Activated CD4-positive, alpha-beta T cell treated with anti-CD3 and anti-CD28 coated beads, Interleukin-2, Interleukin-6, amounts not matched to agents 100 ng/mL and 50 ng/mL, durations not matched to agents 16 hours and 8 hours (primary cell): ENCODE results near the gene HOXB3.

Experiments used
- DNase-seq: peaks from one replicate; pipeline ENCODE4 v3.0.0-alpha.2; 2020

The HOXB3 gene

DNA sequence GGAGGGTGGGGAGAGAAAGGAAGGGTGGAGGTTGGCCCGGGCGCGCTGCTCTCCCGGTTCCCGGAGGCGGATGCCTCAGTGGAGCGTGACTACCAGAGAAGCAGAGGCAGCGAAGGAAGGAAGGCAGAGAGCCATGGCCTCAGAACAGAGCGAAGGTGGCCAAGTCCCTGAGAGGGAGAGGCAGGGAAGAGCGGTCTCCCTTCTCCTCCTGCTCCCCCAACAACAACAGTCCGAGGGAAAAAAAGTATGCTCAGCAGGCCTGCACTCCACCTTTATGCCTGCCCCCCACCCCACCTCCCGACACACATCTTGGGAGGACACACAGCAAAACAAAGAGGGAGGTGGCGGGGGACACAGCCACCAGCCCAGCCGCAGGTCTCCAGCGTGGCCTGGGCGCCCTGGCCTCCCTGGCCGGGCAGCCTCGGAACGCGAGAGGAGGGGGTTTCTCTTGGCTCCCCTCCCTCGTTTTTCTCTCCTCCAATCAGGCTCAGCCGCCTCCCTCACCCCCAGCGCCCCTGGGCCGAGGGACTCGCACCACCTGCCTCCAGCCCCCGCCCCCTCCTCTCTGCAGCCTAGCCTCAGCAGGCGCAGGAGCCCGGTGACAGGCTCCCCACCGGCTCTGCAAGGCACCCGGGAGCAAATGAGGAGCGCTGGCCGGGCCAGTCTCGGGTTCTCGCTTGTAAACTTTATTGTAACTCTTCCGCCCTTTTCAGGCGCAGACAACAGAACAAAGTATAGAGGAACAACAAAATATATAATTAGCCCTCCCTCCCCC is 21.8 kb upstream of the HOXB3 start:
- no peak for DNase-seq

DNA sequence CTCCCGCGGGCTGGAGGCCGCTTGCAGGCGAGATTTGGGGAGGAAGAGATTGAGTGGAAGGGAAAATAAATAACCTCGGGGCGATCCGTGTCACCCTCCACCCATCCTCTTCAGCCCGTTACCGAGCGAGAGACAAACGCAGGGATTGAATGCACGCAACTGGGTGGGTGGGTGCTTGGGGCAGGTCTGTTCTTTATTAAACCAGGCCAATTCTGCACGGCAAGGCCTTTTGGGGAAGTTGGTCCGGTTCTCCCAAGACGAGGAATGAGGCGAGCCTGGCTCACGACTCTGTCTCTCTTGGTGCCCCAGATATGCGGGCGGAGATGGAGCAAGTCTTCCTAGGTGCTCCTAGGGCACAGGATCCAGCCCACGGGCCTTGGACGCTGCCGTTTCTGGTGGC is 21.2 kb upstream of the HOXB3 start:
- no peak for DNase-seq

GRCh38 chr17:48610282-48611211 is 20.5 kb upstream of the HOXB3 start, which contains the start of gene HOXB7:
HOXB7 (minus strand) TSS chr17:48611017; CDS start chr17:48610918, 99 bp downstream.
- DNase-seq: peak; percentile 76

- no peak for DNase-seq
These were observed 19.8 kb upstream of the HOXB3 start for GRCh38 chr17:48609759-48610281.

DNA sequence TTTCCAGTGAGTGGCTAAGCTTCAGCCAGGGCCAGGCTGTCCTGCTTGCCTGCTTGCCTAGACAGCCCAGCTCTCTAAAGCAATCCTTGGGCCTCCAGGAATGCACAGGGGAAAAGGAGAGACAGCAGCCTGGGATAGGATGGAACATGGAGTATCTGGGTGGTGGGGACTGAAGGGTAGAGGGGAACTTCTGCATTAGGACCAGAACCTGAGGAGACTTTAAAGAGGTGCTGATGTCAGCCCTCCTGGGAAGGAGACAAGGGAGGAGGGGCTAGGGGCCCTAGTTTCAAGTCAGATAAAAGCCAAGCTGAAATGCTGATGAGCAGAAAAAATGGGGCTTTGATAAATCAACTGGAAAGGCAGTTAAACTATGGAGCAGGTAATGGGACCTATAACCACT is 19.0 kb upstream of the HOXB3 start:
- no peak for DNase-seq

GRCh38 chr17:48608494-48608834 is 18.4 kb upstream of the HOXB3 start:
- no peak for DNase-seq

- DNase-seq: no peak
These were observed 17.0 kb upstream of the HOXB3 start for GRCh38 chr17:48606892-48607614.

- no peak for DNase-seq
These were observed 16.2 kb upstream of the HOXB3 start for GRCh38 chr17:48605991-48606891.

GRCh38 chr17:48605409-48605919 is 15.4 kb upstream of the HOXB3 start:
- no peak for DNase-seq

DNA sequence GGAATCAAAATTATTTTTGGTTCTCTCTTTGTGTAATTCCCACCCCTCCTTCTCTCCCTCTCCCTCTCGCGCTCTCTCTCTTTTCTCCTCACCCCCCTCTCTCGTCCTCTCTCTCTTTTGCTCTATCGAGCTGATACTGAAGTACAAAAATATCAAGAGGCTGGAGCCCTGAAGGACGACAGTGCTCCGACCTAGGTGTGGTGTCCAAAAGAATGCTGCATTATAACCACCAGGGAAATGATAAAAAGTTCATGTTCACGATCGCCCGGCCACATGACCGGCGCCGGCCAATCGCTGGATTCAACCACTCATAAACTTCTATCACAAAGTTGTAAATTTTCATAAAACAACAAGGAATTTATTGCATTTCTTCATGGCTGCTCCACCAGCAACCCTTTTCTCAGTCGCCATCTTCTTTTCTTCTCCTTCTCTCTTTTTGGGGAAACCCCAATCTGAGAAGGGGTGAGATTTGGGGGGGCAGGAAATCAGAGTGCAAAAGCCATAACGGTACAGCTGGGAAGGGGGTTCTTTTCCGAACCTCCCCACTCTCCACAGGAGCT is 14.8 kb upstream of the HOXB3 start, which contains the start of gene HOXB6:
HOXB6 (minus strand) TSS at position 217 of the 560 bp plus-strand sequence. CDS start 6,836 bp downstream, outside the sequence.
- DNase-seq: no peak

DNA sequence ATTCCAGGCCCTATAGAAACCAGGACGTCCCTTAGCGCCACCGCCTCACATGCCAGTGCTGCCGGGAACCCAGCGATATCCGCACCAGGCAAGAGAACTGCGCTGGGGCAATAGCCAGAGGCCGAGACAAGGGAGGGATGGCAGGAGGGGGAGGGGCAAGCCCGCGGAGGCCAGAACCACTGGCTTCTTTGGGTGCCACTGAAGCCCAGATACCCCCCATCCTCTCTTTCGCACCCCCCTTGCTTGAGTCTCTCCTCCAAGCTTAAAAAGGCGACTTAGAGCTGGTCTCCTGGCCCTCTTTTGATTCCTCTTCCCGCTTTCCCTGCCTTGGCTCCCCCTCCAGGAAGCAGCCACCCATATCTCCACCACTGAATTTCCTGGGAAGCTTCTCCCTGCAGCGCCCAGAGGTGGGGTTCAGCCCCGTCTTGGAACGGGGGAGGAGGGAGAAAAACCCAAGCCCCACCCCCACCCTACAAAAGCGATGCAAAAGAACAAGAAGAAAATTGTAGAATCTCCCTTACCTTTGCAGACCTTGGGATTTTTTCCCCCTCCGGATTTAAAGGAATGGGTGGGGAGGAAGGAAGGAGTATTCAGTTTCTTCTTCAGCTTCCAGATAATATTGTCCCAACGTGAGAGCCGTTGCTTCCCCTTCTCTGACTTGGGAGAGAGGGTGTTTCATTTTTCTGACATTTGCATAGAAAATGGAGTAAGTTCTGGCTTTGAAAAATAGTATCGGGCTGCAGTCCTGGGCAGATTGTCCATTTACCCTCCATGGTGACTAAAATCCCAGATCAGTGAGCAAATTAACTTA is 14.1 kb upstream of the HOXB3 start:
- DNase-seq: no peak

- DNase-seq: no peak
These were observed 11.7 kb upstream of the HOXB3 start for GRCh38 chr17:48601539-48602425.

- DNase-seq: no peak
These were observed 11.1 kb upstream of the HOXB3 start for GRCh38 chr17:48601207-48601538.

DNA sequence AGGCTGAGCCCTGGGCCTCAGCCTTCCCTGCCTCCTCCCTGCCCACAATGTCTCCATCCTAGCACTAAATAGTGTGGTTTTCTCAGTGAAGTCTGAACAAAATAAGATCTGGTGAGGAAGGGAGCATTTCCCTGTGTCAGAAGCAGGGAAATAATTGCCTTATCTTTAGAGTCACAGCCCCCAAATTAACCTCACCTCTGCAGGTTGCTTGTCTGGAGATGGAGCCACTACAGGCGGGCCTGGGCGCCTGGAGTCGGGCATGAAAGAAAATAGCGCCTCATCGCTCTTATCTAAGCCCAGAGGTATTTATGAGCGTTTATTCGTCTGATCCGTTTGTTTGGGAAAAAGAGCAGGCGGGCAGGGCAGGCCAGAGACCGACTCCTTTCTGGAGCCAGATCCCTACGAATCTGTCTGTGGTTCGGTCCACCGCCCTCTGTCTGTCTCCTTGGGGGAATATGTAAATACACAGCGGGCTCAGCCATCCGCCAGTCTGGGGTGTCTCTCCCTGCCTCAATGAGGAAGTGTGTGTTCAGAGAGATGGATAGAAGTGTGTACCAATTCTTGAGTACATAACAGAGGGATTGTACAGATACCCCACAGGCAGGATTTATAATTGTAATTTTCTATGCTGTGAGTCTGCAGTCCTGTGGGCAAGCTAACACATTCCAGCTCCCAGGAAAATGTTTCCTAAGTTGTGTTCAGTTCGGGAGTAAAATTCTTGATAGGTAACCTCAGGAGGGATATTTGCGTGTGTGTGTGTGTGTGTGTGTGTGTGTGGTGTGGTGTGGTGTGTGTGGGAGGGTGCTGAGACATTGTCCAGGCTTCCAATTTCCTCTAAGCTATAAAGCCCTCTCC is 10.4 kb upstream of the HOXB3 start:
- no peak for DNase-seq

- no peak for DNase-seq
These were observed 9.3 kb upstream of the HOXB3 start for GRCh38 chr17:48599354-48599753.

GRCh38 chr17:48598736-48599135 is 8.7 kb upstream of the HOXB3 start:
- no peak for DNase-seq

- peak; percentile 43 for DNase-seq
These were observed 8.0 kb upstream of the HOXB3 start for GRCh38 chr17:48597778-48598631.

DNA sequence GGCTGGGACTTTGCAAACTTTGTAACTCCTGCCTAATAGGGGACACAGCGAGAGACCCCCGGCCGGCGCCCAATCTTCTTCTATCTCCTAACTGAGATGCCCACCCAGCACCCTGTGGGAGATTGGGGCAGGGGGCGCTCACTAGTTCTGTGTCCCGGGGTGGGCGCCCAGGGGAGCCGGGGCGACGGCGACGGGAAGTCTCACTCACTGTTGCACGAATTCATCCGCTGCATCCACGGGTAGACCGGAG is 7.4 kb upstream of the HOXB3 start:
- DNase-seq: no peak
